HG03108 (cell line): ENCODE data around the gene CDH13.

Experiments
- ATAC-seq: cut with Tn5 transposase; IDR thresholded peaks from one replicate; pipeline ENCODE4 v1.9.1; 2021; ENCODE audit warnings: moderate library complexity; ENCODE audit not compliant: unreplicated experiment

The CDH13 gene

DNA sequence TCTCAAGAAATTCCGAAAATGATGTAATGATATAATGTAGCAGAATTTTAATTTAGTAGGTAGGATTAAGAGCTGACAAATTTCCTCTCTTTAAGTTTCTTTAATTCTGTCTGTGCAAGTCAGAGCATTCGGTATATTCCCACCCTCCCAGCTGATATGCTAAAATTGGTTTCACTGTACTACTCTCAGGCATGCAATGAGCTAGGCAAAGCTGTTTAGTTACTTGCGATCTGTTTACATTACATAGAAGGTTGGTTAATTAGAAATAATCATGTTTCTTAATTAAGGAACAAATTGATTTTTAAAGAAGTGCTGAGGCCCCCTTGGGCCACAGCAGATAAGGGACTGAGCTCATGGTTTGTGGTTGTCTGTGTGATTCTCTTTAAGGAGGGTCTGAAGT, 748.2 kb downstream of the CDH13 start:
- ATAC-seq, result no peak

DNA sequence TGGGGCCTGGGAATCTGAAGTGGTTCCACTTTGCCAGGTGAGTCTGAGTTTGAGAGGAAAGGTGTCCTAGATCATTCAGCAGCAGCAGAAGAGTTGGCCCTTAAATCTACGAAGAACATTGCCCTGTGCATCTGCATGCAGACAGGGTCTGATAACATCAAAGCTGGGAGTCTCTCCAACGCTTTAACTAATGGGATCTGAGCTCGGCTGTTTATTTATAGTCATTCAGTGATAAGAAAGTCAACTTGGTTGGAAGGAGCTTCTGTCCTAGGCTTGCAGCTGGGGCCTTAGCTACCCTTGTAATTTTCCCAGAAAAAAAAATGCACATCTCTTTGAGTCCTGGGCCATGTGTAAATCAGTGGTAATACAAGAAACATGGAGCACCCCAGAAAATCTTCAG, 763.0 kb downstream of the CDH13 start:
- no peak for ATAC-seq

- no peak for ATAC-seq
Observed at GRCh38 chr16:83390759-83391158, 764.0 kb downstream of the CDH13 start.

- no peak for ATAC-seq
Observed at GRCh38 chr16:83392743-83393142, 766.0 kb downstream of the CDH13 start.

DNA sequence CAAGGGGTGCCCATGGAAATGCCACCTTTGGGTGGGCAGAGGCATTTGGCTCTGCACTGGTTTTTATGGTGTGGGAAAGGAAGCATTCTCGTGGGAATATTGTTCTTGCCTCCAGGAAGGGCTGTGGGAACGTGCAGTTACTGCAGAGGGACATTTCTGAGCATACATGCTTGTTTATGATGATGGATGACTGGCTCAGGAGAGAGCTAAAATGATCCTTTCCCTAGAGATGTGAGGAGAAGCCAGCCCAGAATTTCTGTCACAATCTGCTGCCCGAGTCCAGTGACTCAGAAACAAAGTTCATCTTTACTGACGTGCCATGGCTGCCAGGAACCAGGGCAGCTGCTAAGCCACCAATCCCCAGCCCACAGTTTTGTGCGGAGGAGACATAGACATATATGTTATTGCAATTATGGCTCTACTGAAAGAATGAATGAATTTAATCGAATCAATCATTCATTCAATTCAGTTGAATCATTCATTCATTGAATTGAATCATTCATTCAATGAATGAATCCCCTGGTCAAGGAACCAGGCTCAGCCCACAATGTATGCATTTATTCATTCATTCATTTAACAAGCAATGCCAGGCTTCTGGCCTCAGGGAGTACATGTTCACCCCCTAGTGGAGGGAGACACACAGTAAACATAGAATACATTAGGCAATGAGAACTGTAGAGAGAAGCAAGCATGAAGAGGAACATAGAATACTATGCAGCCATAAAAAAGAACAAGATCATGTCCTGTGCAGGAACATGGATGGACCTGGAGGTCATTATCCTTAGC, 766.6 kb downstream of the CDH13 start:
- ATAC-seq, result no peak

GRCh38 chr16:83397601-83398291, 771.0 kb downstream of the CDH13 start:
- no peak for ATAC-seq

DNA sequence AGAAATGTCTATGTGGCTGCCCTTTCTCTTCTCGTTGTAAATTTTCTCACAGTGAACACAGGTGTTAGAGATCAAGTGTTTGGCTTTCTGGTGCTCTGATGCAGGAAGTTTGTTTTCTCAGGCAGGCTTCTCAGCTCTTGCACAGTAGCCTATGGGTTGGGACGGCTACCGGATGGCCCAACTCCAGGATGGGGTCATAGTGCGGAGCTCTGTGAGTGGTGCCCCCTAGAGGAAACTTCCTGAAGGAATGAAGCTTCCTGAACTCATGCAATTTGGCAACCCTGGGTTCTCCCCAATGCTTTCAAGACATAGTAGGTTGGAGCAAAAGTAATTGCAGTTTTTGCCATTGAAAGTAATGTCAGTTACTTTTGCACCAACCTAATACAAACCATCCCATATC, 773.5 kb downstream of the CDH13 start:
- no peak for ATAC-seq

GRCh38 chr16:83402160-83402814, 775.5 kb downstream of the CDH13 start:
- ATAC-seq, result no peak

DNA sequence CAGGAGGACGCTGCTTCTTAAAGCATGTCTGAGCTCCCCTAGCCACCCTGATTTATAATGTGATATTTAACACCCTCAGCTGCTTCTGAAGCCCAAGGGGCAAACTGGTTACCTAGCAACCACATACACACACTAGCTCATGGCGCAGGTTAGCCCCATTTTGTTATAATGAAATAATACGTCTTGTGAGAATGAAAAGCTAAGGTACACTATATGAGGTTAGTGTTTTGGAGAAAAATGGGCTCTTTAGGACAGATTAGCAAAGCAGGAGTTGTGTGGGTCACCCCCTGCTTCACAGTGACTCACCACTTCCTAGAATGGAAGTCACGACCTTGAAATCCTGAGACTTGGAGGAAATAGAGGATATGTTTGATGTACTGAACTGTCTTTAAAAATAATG, 776.2 kb downstream of the CDH13 start:
- no peak for ATAC-seq

GRCh38 chr16:83403761-83404160, 777.0 kb downstream of the CDH13 start:
- ATAC-seq, result no peak

GRCh38 chr16:83404261-83404660, 777.5 kb downstream of the CDH13 start:
- ATAC-seq, result no peak

GRCh38 chr16:83407928-83408327, 781.2 kb downstream of the CDH13 start:
- no peak for ATAC-seq

- ATAC-seq, result no peak
Observed at GRCh38 chr16:83409347-83409746, 782.6 kb downstream of the CDH13 start.

DNA sequence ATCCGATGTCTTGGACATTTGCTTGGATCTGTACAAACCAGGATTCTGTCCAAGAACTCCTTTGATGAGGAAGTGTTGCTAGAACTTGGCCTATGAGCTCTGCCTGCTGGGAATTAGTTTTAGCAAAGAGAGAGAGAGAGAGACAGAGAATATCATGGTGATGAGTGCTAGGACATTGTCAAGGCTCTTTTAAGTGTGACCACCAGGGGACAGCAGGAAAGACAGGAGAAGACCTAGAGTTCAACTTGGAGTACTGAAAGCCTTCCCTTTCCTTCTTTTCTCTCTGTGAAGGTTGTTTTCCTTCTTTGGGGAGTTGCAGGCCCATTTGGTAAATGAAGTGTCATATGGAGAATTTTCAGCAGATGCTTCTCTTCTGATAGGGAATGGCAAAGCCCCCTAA, 791.8 kb downstream of the CDH13 start:
- ATAC-seq, result no peak

- ATAC-seq, result no peak
Observed at GRCh38 chr16:83420206-83420760, 793.5 kb downstream of the CDH13 start.

DNA sequence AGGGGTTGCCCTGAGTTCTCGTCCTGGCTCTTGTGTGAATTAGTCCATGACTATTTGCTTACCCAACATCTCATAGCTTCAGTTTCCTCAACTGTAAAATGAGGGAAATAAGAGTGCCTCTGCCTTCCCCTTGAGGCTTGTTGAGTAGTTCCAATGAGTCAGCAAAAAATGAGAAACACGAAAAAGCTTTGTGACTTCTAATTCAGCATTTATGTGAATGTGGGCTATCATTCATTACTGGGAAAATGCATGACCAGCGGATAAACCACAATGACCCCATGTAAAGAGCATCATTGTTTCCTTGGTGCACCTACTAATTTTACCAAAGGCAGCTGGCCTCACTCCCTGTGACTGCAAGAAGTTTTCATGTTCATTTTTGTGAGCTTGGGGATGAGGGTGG, 806.4 kb downstream of the CDH13 start:
- ATAC-seq, result no peak

DNA sequence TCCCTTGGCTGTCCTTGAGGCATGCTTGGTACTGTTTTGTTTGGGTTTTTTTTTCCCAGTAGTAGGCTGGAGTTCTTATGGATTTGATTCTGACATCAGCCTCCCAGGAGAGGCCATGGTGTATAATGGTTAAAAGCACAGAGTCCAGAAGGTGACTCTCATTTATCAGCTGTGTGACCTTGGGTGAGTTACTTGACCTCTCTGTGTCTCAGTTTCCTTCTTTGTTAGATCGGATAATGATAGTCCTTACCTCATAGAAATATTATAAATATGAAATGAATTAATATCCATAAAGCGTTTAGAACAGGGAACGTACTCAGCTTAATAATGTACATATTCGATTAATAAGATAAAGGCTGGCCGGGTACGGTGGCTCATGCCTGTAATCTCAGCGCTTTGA, 810.3 kb downstream of the CDH13 start:
- no peak for ATAC-seq

GRCh38 chr16:83438326-83438725, 811.6 kb downstream of the CDH13 start:
- no peak for ATAC-seq

DNA sequence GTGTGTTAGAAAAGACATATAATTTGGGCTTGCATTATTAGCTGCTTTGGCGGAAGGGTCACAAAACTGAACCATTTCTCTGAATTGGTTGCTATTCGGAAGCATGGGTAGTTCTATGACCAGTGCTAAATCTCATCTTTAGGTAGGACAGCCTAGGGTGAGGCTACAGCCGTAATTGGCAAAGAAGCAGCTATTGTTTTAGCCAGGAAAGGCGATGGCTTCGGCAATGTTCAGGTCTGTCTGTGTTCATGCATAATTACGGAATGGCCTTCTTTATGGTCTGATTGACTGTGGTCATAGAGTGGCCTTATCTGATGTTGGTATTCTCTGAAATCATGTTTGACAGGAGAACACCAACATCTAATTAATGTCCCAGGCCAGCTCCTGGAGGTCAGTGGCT, 812.6 kb downstream of the CDH13 start:
- ATAC-seq, result no peak

DNA sequence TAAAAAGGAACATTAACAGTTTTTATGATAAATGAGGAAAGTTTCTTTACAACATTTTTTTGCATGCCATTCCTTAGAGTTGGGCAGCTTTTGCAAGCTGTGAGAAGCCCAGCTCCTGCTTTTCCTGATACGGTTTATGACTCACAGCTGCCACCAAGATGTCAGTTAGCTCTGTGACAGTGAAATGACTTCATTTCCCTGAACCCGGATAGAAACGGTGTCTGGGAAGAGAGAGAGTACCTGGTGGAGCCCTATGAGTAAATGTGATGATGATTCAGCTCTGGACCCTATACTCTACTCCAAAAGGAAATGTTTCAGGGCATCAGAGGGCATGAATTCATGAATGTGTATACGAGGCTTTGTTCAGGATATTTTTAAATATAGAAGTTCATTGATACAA, 814.7 kb downstream of the CDH13 start:
- ATAC-seq, result no peak

DNA sequence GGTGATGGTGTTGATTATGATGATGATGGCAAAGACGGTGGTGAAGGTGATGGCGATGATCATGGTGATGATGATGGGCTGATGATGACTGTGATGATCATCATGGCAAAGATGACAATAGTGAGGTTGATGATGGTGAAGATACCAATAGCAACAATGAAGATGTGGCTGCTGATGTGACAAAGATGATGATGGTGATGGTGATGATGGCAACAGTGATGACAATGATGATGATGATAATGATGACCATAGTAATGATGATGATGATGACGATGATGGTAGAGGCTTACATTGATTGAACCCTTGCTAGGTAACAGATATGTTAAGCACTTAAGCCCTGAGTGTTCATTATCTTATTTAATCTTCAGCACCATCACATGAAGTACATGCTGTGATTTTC, 817.2 kb downstream of the CDH13 start:
- ATAC-seq, result no peak

GRCh38 chr16:83447560-83447959, 820.8 kb downstream of the CDH13 start:
- ATAC-seq, result no peak
